HepG2 (cell line): Measurements from ENCODE around the gene KPNB1. TPM values are rescaled to one million over a fixed set of nuclear protein-coding genes. Genes with fewer than 3 reads are reported as not detected.
A peak's percentile ranks its signal among the peaks of the same experiment; 100 is the strongest.

ENCODE experiments used
- ADNP ChIP-seq: sonication (generic); formaldehyde crosslinking; IDR thresholded peaks from 2 replicates; pipeline ENCODE4 v1.4.0; 2020; ENCODE audit warnings: missing genetic modification reagents
- FIP1L1 ChIP-seq: fragments of 200-400 bp; formaldehyde crosslinking; IDR thresholded peaks from 2 replicates; pipeline ENCODE4 v1.6.1; 2018; ENCODE audit warnings: low read depth, mild to moderate bottlenecking, low read length, moderate library complexity, borderline replicate concordance; ENCODE audit not compliant: insufficient read depth
- FOXA3 ChIP-seq: IDR thresholded peaks from 2 replicates; pipeline ENCODE4 v1.6.1; 2016; ENCODE audit warnings: missing genetic modification reagents, missing compliant biosample characterization
- FOXC1 ChIP-seq: sonication (generic); formaldehyde crosslinking; IDR thresholded peaks from 2 replicates; pipeline ENCODE4 v1.8.0; 2022; ENCODE audit warnings: mild to moderate bottlenecking, missing genetic modification reagents, borderline replicate concordance
- HDAC1 ChIP-seq: sonication (generic); formaldehyde crosslinking; IDR thresholded peaks from 2 replicates; pipeline ENCODE4 v1.5.1; 2020; ENCODE audit warnings: mild to moderate bottlenecking, missing genetic modification reagents
- MBNL3 ChIP-seq: fragments of 250-450 bp; sonication (Bioruptor Pico); conservative IDR thresholded peaks from 2 replicates; pipeline ENCODE4 v1.8.0; 2022; ENCODE audit warnings: mild to moderate bottlenecking, inconsistent platforms
- NFE2L1 ChIP-seq: sonication (generic); formaldehyde crosslinking; IDR thresholded peaks from 2 replicates; pipeline ENCODE4 v1.4.0; 2020; ENCODE audit warnings: missing genetic modification reagents, mild to moderate bottlenecking, borderline replicate concordance
- SOX6 ChIP-seq, 2 experiments: fragments of 450-650 bp in 1 of 2; sonication (generic) in 1 of 2; formaldehyde crosslinking in 1 of 2; IDR thresholded peaks; 2 replicates each; pipeline versions ENCODE4 v1.4.0 to v1.6.1; 2017 to 2020; ENCODE audit warnings: antibody characterized with exemption in 1 of 2, mild to moderate bottlenecking in 1 of 2, missing genetic modification reagents in 1 of 2
- TBX2 ChIP-seq: sonication (generic); formaldehyde crosslinking; IDR thresholded peaks from 2 replicates; pipeline ENCODE4 v1.5.0; 2020; ENCODE audit warnings: missing genetic modification reagents, mild to moderate bottlenecking, borderline replicate concordance
- YY1 ChIP-seq: IDR thresholded peaks from 2 replicates; pipeline ENCODE4 v1.6.1; 2011; ENCODE audit warnings: low read length, low read depth, moderate library complexity, mild to moderate bottlenecking; ENCODE audit not compliant: insufficient read depth, insufficient replicate concordance
- ZBTB20 ChIP-seq: sonication (generic); formaldehyde crosslinking; IDR thresholded peaks from 2 replicates; pipeline ENCODE4 v1.8.1; 2023; ENCODE audit warnings: missing genetic modification reagents, low read depth, mild to moderate bottlenecking, borderline replicate concordance
- ZBTB33 ChIP-seq: sonication (generic); formaldehyde crosslinking; IDR thresholded peaks from 2 replicates; pipeline ENCODE4 v1.4.0; 2020; ENCODE audit warnings: missing genetic modification reagents
- ZC3H4 ChIP-seq: sonication (generic); formaldehyde crosslinking; IDR thresholded peaks from 2 replicates; pipeline ENCODE4 v1.4.0; 2020; ENCODE audit warnings: missing genetic modification reagents, borderline replicate concordance
- ZFP90 ChIP-seq: sonication (generic); formaldehyde crosslinking; IDR thresholded peaks from 2 replicates; pipeline ENCODE4 v1.8.0; 2022; ENCODE audit warnings: missing genetic modification reagents, mild to moderate bottlenecking, inconsistent platforms, borderline replicate concordance
- ZKSCAN1 ChIP-seq: fragments of 150-350 bp; IDR thresholded peaks from 2 replicates; pipeline ENCODE4 v1.6.1; 2014; ENCODE audit warnings: low read length
- ZNF333 ChIP-seq: sonication (generic); formaldehyde crosslinking; IDR thresholded peaks from 2 replicates; pipeline ENCODE4 v1.4.0; 2020; ENCODE audit warnings: mild to moderate bottlenecking, missing genetic modification reagents, borderline replicate concordance
- ZNF737 ChIP-seq: sonication (generic); formaldehyde crosslinking; IDR thresholded peaks from 2 replicates; pipeline ENCODE4 v1.5.0; 2020; ENCODE audit warnings: missing genetic modification reagents, mild to moderate bottlenecking, borderline replicate concordance
- ZNF747 ChIP-seq: sonication (generic); formaldehyde crosslinking; IDR thresholded peaks from 2 replicates; pipeline ENCODE4 v1.8.1; 2023; ENCODE audit warnings: missing genetic modification reagents, mild to moderate bottlenecking, borderline replicate concordance
- ZXDC ChIP-seq: sonication (generic); formaldehyde crosslinking; IDR thresholded peaks from 2 replicates; pipeline ENCODE4 v1.5.0; 2020; ENCODE audit warnings: mild to moderate bottlenecking, missing genetic modification reagents
- polyA plus RNA-seq, 8 experiments: library from polyadenylated mRNA; depleted of rRNA in 3 of 8; stranded (reverse) in 7 of 8; unstranded in 1 of 8; fragments of >200 nt; fragmentation: Illumina TruSeq in 4 of 8; extraction: Trizol in 4 of 8; gene quantifications; 2 replicates each; pipeline versions ENCODE4 v1.2.1 to v1.2.3, GENCODE V29; 2011 to 2016; ENCODE audit warnings: low read depth in 4 of 8, missing spikeins in 1 of 8, mixed read lengths in 1 of 8; ENCODE audit not compliant: insufficient read depth in 1 of 8
- total RNA-seq, 5 experiments: library from RNA; depleted of rRNA; stranded (reverse); fragments of >200 nt; fragmentation: Illumina TruSeq; extraction: Trizol; gene quantifications; 2 replicates each; pipeline ENCODE4 v1.2.3, GENCODE V29; 2016; ENCODE audit warnings: low read depth in 1 of 5
- TF ChIP-seq, protein P1 (sequence below): sonication (generic); formaldehyde crosslinking; IDR thresholded peaks from 2 replicates; pipeline ENCODE4 v1.4.0; 2020; ENCODE audit warnings: missing genetic modification reagents
- TF ChIP-seq, protein P2 (sequence below): sonication (generic); formaldehyde crosslinking; IDR thresholded peaks from 2 replicates; pipeline ENCODE4 v1.4.0; 2020; ENCODE audit warnings: missing genetic modification reagents, borderline replicate concordance

KPNB1 gene
- total and polyA plus RNA-seq, 2 of the 13 experiments (the other 11 are each of a cell fraction or from before 2014, with no cell fraction given) = 164 to 424 TPM

GRCh38 chr17:47649153-47649971 lies at the start of gene KPNB1 (continued):
- TF ChIP-seq FOXA3 (CRISPR knock-in tag) = peak; percentile 75
- peak; percentile 78; the same call in 1 of the 2 replicates for TF ChIP-seq ZBTB33
- TF ChIP-seq FOXC1 (CRISPR knock-in tag) = peak; percentile 98
- peak; percentile 89 for TF ChIP-seq ADNP (CRISPR knock-in tag)
- TF ChIP-seq, protein P1, sequence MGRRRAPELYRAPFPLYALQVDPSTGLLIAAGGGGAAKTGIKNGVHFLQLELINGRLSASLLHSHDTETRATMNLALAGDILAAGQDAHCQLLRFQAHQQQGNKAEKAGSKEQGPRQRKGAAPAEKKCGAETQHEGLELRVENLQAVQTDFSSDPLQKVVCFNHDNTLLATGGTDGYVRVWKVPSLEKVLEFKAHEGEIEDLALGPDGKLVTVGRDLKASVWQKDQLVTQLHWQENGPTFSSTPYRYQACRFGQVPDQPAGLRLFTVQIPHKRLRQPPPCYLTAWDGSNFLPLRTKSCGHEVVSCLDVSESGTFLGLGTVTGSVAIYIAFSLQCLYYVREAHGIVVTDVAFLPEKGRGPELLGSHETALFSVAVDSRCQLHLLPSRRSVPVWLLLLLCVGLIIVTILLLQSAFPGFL (CRISPR knock-in tag) = 0 out of 2 replicates have a peak, but pooled peaks have one; percentile 70
- peak; percentile 83 for TF ChIP-seq HDAC1 (CRISPR knock-in tag)
- TF ChIP-seq TBX2 = peak; percentile 83
- no peak for TF ChIP-seq ZNF737 (CRISPR knock-in tag)
- TF ChIP-seq FIP1L1 = no peak
- TF ChIP-seq ZNF333 = peak; percentile 83
- TF ChIP-seq MBNL3 (CRISPR knock-in tag) = no peak
- TF ChIP-seq ZFP90 = peak; percentile 61
- TF ChIP-seq SOX6 (IDR thresholded peaks at IDR 0.05) = no peak
- peak; percentile 63 for TF ChIP-seq SOX6 (CRISPR knock-in tag; IDR thresholded peaks at IDR 0.05)
- TF ChIP-seq NFE2L1 (CRISPR knock-in tag) = no peak
- no peak; the same call in 1 of the 2 replicates for TF ChIP-seq ZC3H4 (CRISPR knock-in tag)
- no peak for TF ChIP-seq ZXDC (CRISPR knock-in tag)
- 0 out of 2 replicates have a peak, but pooled peaks have one; percentile 29 for TF ChIP-seq ZKSCAN1
- peak; percentile 74; the same call in 1 of the 2 replicates for TF ChIP-seq ZBTB20 (CRISPR knock-in tag)
- TF ChIP-seq ZNF747 (CRISPR knock-in tag) = peak; percentile 97
- peak; percentile 80 for TF ChIP-seq YY1
- TF ChIP-seq, protein P2, sequence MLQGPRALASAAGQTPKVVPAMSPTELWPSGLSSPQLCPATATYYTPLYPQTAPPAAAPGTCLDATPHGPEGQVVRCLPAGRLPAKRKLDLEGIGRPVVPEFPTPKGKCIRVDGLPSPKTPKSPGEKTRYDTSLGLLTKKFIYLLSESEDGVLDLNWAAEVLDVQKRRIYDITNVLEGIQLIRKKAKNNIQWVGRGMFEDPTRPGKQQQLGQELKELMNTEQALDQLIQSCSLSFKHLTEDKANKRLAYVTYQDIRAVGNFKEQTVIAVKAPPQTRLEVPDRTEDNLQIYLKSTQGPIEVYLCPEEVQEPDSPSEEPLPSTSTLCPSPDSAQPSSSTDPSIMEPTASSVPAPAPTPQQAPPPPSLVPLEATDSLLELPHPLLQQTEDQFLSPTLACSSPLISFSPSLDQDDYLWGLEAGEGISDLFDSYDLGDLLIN (CRISPR knock-in tag) = peak; percentile 93; the same call in 1 of the 2 replicates
